GM23338 (cell line): ENCODE measurements around the gene GPR158. TPM values are rescaled to one million over a fixed set of nuclear protein-coding genes. Genes with fewer than 3 reads are reported as not detected.

Experiments used
- ATAC-seq: fragments of 200-7000 bp; cut with Tn5 transposase; 3 replicates; pipeline ENCODE4 v1.9.1; 2020
- DNase-seq: peaks from one replicate; pipeline ENCODE4 v3.0.0-alpha.2; 2015; ENCODE audit warnings: low spot score
- H2AFZ ChIP-seq: fragments of 200-600 bp; sonication (generic); 2 replicates; pipeline ENCODE4 v1.8.0; 2016; ENCODE audit warnings: antibody characterized with exemption, mild to moderate bottlenecking, moderate library complexity
- H3F3A ChIP-seq: fragments of 200-600 bp; sonication (generic); replicated peaks from 2 replicates; pipeline ENCODE4 v1.8.0; 2017; ENCODE audit warnings: antibody characterized with exemption, mixed run types, low read depth
- H3K27ac ChIP-seq: fragments of 200-600 bp; sonication (generic); 2 replicates; pipeline ENCODE4 v1.6.1; 2016; ENCODE audit warnings: low read depth
- H3K27me3 ChIP-seq: fragments of 200-600 bp; sonication (generic); 2 replicates; pipeline ENCODE4 v1.8.0; 2016; ENCODE audit warnings: mild to moderate bottlenecking, mixed run types, moderate library complexity; ENCODE audit not compliant: insufficient read depth
- H3K36me3 ChIP-seq: fragments of 200-600 bp; sonication (generic); 2 replicates; pipeline ENCODE4 v1.8.0; 2016; ENCODE audit warnings: mild to moderate bottlenecking; ENCODE audit not compliant: insufficient read depth
- H3K4me1 ChIP-seq: fragments of 200-600 bp; sonication (generic); 2 replicates; pipeline ENCODE4 v1.8.0; 2016; ENCODE audit warnings: mild to moderate bottlenecking, moderate library complexity; ENCODE audit not compliant: insufficient read depth
- H3K4me2 ChIP-seq: fragments of 200-600 bp; sonication (generic); 2 replicates; pipeline ENCODE4 v1.7.1; 2017; ENCODE audit warnings: mixed run types
- H3K4me3 ChIP-seq: fragments of 200-600 bp; sonication (generic); 2 replicates; pipeline ENCODE4 v1.6.1; 2016; ENCODE audit warnings: mixed run types
- H3K79me2 ChIP-seq: fragments of 200-600 bp; sonication (generic); replicated peaks from 2 replicates; pipeline ENCODE4 v1.8.0; 2017; ENCODE audit warnings: mild to moderate bottlenecking; ENCODE audit not compliant: insufficient read depth
- H3K9me2 ChIP-seq: fragments of 200-600 bp; sonication (generic); 2 replicates; pipeline ENCODE4 v1.8.0; 2017; ENCODE audit not compliant: insufficient read depth
- H4K20me1 ChIP-seq: fragments of 200-600 bp; sonication (generic); replicated peaks from 2 replicates; pipeline ENCODE4 v1.8.0; 2017; ENCODE audit warnings: mild to moderate bottlenecking; ENCODE audit not compliant: insufficient read depth
- H3K27ac Mint-ChIP-seq: 2 replicates; pipeline ENCODE4 v1.8.0; 2020; ENCODE audit warnings: inconsistent platforms, mild to moderate bottlenecking, moderate library complexity, mixed read lengths
- H3K27me3 Mint-ChIP-seq: 3 replicates; pipeline ENCODE4 v1.8.0; 2022; ENCODE audit warnings: low read depth, mild to moderate bottlenecking, moderate library complexity, mixed read lengths, inconsistent platforms; ENCODE audit not compliant: insufficient read depth, poor library complexity
- H3K36me3 Mint-ChIP-seq: 3 replicates; pipeline ENCODE4 v1.8.0; 2021; ENCODE audit warnings: low read depth, mild to moderate bottlenecking, inconsistent platforms, moderate library complexity, mixed read lengths
- H3K4me1 Mint-ChIP-seq: 3 replicates; pipeline ENCODE4 v1.8.0; 2020; ENCODE audit warnings: mild to moderate bottlenecking, inconsistent platforms, mixed read lengths
- H3K4me3 Mint-ChIP-seq: 3 replicates; pipeline ENCODE4 v1.8.0; 2021; ENCODE audit warnings: moderate library complexity, mild to moderate bottlenecking, inconsistent platforms, mixed read lengths
- H3K9me3 Mint-ChIP-seq: 3 replicates; pipeline ENCODE4 v1.8.0; 2020; ENCODE audit warnings: moderate library complexity, mild to moderate bottlenecking, inconsistent platforms, mixed read lengths
- CREB1 ChIP-seq: fragments of 250-450 bp; sonication (Bioruptor Pico); IDR thresholded peaks from 2 replicates; pipeline ENCODE4 v1.5.0; 2020; ENCODE audit warnings: low read depth, mild to moderate bottlenecking, moderate library complexity
- CTCF ChIP-seq, 2 experiments: fragments of 200-600 bp in 1 of 2; sonication (generic) in 1 of 2; conservative IDR thresholded peaks; 2 replicates each; pipeline versions ENCODE4 v1.5.1 to v1.6.1; 2016 to 2017; ENCODE audit warnings: antibody characterized with exemption in 2 of 2, low read depth in 2 of 2, mild to moderate bottlenecking in 2 of 2, moderate library complexity in 1 of 2
- ETS1 ChIP-seq: IDR thresholded peaks from 2 replicates; pipeline ENCODE4 v1.6.1; 2016; ENCODE audit warnings: antibody characterized with exemption
- EZH2 ChIP-seq: fragments of 200-600 bp; sonication (generic); IDR thresholded peaks from one replicate; pipeline ENCODE4 v1.8.0; 2017; ENCODE audit warnings: antibody characterized with exemption, mild to moderate bottlenecking, low read depth; ENCODE audit not compliant: unreplicated experiment
- EZH2phosphoT487 ChIP-seq: fragments of 200-600 bp; sonication (generic); IDR thresholded peaks from one replicate; pipeline ENCODE4 v1.8.1; 2018; ENCODE audit warnings: antibody characterized with exemption; ENCODE audit not compliant: unreplicated experiment
- JUNB ChIP-seq: IDR thresholded peaks from one replicate; pipeline ENCODE4 v1.6.1; 2016; ENCODE audit warnings: antibody characterized with exemption; ENCODE audit not compliant: unreplicated experiment
- NANOG ChIP-seq: IDR thresholded peaks from 2 replicates; pipeline ENCODE4 v1.6.1; 2016; ENCODE audit warnings: antibody characterized with exemption, borderline replicate concordance
- POLR2AphosphoS5 ChIP-seq: IDR thresholded peaks from 2 replicates; pipeline ENCODE4 v1.6.1; 2016; ENCODE audit warnings: antibody characterized with exemption, low read depth
- REST ChIP-seq: IDR thresholded peaks from one replicate; pipeline ENCODE4 v1.6.1; 2018; ENCODE audit warnings: antibody characterized with exemption; ENCODE audit not compliant: unreplicated experiment
- STAT1 ChIP-seq: IDR thresholded peaks from one replicate; pipeline ENCODE4 v1.6.1; 2016; ENCODE audit warnings: antibody characterized with exemption; ENCODE audit not compliant: unreplicated experiment
- ZNF114 ChIP-seq: fragments of 250-450 bp; sonication (Bioruptor Pico); IDR thresholded peaks from 2 replicates; pipeline ENCODE4 v1.5.0; 2020; ENCODE audit warnings: mild to moderate bottlenecking, moderate library complexity
- ZNF331 ChIP-seq: fragments of 250-450 bp; sonication (Bioruptor Pico); IDR thresholded peaks from 2 replicates; pipeline ENCODE4 v1.5.0; 2020; ENCODE audit warnings: low read depth, mild to moderate bottlenecking, moderate library complexity
- ZNF462 ChIP-seq: fragments of 250-450 bp; sonication (Bioruptor Pico); IDR thresholded peaks from 2 replicates; pipeline ENCODE4 v1.5.0; 2020; ENCODE audit warnings: mild to moderate bottlenecking, moderate library complexity
- polyA plus RNA-seq: library from polyadenylated mRNA; unstranded; fragments of >200 nt; fragmentation: Nextera tagmentation; extraction: Ambion mirVana; gene quantifications from 2 replicates; pipeline ENCODE4 v1.2.1, GENCODE V29; 2016
- total RNA-seq: library from RNA; depleted of rRNA; stranded (reverse); fragments of >200 nt; shearing (Covaris generic); gene quantifications from 2 replicates; pipeline ENCODE4 v1.2.3, GENCODE V29; 2014

The GPR158 gene
- total and polyA plus RNA-seq, 2 experiments from 2014 or later = 0.13 to 1.5 TPM

GRCh38 chr10:25357269-25357668 is 182.5 kb downstream of the GPR158 start:
- Histone ChIP-seq H3K36me3 (peaks cover 10% of the 10 kb centered on the region), H3K4me1 (no peaks in the 10 kb centered on the region), H3K9me2 (no peaks in the 10 kb centered on the region), H3K79me2 (no peaks in the 10 kb centered on the region), H3K27ac (no peak overlapping the region), H3F3A (no peaks in the 10 kb centered on the region), H4K20me1 (no peaks in the 10 kb centered on the region), H3K4me3 (no peak overlapping the region), H2AFZ (no peak overlapping the region), H3K4me2 (no peak overlapping the region), H3K27me3 (no peaks in the 10 kb centered on the region)
- DNase-seq (no peak), ATAC-seq (no peak)
- H3K9me3 Mint-ChIP-seq = peaks cover 50% of the 10 kb centered on the region
- no peaks in the 10 kb centered on the region for H3K4me1 Mint-ChIP-seq
- H3K4me3 Mint-ChIP-seq = no peak overlapping the region
- H3K36me3 Mint-ChIP-seq = peaks cover 36% of the 10 kb centered on the region
- H3K27ac Mint-ChIP-seq = no peak overlapping the region
- H3K27me3 Mint-ChIP-seq = no peaks in the 10 kb centered on the region
- TF ChIP-seq JUNB (no peak), EZH2phosphoT487 (no peak), STAT1 (no peak), ZNF331 (CRISPR knock-in tag) (no peak), REST (no peak), NANOG (no peak), ZNF114 (CRISPR knock-in tag) (no peak), POLR2AphosphoS5 (no peak), CTCF (conservative IDR thresholded peaks at IDR 0.05; ENCODE audit: low read depth in 2 of 2) (no peak), EZH2 (no peak), ZNF462 (CRISPR knock-in tag) (no peak), CREB1 (CRISPR knock-in tag) (no peak), ETS1 (no peak)
